ENCODE measurements around the gene MAP3K19.
A peak's percentile ranks its signal among the peaks of the same experiment; 100 is the strongest.
"Not testable (repeated sequence)": the region's sequence is repeated elsewhere in the genome, so short reads cannot be mapped to it uniquely, and the experiment has no call there.

The MAP3K19 gene

DNA sequence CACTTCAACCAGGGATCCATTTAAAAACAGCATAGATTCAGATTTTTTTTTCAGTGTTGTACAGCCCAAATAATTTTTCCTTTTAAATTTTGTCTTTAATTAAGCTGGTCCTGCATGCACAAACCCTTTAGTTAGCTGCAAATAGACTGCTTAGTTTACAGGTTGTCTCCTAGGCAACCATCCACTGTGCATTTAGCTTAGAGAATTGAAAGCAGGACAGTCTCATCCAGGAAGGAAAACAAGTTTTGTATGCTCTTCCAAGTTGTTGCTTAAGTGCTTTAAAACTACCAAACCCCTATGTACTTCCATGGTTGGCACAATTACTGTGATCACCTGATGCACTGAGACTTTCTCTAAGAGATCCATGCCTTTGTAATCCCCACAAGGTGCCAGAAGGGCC is at the start of gene MAP3K19:
TSS of gene MAP3K19 (minus strand) at position 148 of the 400 bp plus-strand sequence. CDS start 22,800 bp downstream, outside the sequence.
- peak; percentile 30 for DNase-seq (ENCODE audit: low spot score)

GRCh38 chr2:135096665-135097446 is 49.6 kb upstream of the MAP3K19 start:
- DNase-seq (ENCODE audit: low spot score), result no peak

DNA sequence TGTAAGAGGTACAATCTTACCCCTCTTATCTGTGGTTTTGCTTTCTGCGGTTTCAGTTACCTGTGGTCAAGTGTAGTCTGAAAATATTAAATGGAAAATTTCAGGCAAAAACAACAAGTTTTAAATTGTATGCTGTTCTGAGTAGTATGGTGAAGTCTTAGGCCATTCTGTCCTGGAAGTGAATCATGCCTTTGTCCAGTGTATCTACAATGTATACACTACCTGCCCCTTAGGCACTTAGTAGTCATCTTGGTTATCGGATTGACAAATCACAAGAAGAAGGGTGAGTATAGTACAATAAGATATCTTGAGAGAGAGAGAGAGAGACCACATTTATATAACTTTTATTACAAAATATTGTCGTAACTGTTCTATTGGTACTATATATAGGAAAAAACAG is 48.3 kb upstream of the MAP3K19 start:
- DNase-seq (ENCODE audit: low spot score), result no peak

DNA sequence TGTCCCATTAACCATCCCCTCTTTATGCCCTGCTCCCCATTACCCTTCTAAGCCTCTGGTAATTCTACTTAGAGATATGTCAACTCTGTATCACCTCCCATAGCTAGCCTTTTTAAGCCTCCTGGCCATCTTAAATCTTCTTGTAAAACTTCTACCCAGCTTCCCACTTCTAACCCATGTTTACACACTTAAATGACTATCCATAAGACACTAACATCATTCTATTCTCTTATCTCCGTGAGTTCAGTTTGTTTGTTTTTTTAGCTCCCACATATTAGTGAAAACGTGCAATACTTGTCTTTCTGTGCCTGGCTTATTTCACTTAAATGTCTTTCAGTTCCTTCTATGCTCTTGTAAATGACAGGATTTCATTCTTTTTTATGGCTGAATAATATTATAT is 47.3 kb upstream of the MAP3K19 start:
- DNase-seq (ENCODE audit: low spot score), result no peak

DNA sequence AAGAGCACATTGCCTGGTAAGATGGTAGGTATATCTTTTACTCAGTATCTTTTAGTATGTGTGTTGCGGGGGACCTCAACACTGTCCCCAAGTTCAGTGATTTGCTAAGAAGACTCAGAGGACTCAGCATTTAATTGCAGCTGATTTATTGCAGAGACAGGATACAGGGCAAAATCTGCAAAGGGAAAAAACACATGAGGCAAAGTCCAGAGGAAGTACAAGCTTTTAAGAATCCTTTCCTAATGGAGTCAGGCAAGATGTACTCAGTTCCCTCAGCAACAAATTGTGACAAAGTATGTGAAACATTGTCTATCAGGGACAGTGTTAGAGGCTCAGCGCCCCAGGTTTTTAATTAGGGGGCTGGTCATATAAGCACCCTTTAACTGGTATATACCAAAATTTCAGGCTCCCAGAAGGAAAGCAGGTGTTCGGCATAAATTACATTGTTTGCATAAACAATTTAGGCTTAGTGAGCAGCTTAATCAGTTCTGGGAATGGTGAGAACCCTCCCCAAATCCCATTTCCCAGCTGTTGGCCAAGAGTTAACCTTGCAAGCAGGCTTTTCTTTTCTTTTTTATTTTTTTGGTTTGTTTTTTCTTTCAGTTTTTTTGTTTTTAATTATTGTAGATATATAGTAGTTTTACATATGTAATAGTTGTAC is 46.6 kb upstream of the MAP3K19 start:
- DNase-seq (ENCODE audit: low spot score), result no peak

DNA sequence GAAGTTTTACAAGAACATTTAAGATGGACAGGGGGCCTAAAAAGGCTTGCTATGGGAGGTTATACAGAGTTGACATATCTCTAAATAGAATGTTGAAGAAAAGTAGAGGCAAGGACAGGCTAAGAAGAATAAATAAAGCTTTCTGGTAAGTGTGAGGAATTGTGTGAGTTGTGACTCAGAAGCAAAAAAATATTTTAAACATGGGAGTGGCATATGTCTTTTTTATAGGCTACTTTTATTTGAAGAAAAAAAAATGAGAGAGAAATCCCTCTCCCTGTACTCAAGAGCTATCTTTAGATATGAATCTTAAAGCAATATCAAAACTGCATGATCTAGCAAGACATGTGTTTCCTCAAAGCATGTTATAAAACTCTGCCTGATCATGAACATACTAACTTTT is 45.9 kb upstream of the MAP3K19 start:
- DNase-seq (ENCODE audit: low spot score), result no peak

DNA sequence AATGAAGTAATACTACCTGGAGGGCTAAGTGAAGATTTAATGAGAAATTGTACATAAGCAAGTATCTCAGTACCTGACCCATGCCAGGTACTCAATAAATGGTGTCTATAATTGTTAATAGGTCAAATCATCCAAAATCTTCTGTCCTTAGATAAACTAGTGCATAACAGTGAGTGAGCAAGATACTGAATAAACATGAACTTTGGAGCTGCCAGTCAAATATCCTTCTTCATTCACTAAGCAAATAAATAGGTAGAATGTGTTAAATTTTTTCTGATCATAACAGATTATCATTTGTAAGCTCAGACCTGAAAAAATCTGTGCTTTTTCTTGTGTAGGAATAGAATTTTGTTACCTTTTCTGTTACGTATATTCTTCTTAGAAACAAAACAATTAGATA is 44.4 kb upstream of the MAP3K19 start:
- DNase-seq (ENCODE audit: low spot score), result no peak

- not testable (repeated sequence) for DNase-seq (ENCODE audit: low spot score)
Measured at GRCh38 chr2:135089597-135089996, 42.4 kb upstream of the MAP3K19 start.

DNA sequence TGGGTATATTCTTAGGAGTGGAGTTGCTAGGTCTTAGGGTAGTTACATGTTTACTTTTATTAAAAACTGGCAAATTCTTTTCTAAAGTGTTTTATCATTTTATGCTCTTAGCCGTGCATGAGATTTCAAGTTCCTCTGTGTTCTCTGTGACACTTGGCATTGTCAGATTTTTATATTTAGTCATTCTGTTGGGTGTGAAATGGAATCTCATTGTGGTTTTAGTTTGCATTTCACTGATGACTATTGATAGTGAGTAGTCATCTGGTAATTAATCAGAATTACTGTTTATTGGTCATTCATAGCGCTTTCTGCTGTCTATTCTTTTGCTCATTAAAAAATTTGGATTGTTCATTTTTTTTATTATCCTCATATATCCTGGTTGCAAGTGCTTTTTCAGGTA is 39.0 kb upstream of the MAP3K19 start:
- no peak for DNase-seq (ENCODE audit: low spot score)

GRCh38 chr2:135078417-135078816 is 31.2 kb upstream of the MAP3K19 start:
- DNase-seq (ENCODE audit: low spot score), result no peak

DNA sequence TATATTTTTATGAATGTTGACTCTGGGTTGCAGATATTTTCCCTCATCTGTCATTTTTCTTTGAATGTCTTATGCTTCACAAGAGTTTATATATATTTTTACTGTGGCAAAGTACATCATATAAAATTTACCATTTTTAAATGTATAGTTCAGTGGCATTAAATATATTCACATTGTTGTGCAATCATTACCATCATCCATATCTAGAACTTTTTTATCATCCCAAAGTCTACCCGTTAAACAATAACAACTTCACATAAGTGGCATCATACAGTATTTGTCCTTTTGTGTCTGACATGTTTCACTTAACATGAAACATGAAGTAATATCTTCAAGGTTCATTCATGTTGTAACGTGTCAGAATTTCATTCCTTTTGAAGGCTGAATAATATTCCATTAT is 29.3 kb upstream of the MAP3K19 start:
- DNase-seq (ENCODE audit: low spot score), result no peak

DNA sequence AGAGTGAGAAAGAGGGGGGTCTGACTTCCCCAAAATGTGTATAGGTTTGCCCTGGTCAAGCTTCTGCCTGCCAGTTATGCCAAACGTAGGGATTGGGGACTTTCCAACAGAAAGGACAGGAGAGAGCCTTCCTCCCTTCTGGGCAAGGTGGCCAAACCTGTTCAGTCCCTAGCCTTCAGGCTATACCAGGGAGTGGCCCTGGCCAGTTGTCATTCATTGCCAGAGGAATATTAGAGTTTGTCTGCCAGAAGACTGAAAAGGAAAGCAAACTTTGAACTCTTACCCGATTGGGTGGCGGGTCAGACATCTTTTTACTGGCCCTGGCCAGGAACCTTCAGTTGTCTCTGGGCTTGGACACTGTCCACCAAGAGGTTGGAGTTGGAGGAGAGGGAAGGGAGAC is 27.0 kb upstream of the MAP3K19 start:
- DNase-seq (ENCODE audit: low spot score), result no peak

GRCh38 chr2:135072125-135072997 is 25.1 kb upstream of the MAP3K19 start:
- no peak for DNase-seq (ENCODE audit: low spot score)

DNA sequence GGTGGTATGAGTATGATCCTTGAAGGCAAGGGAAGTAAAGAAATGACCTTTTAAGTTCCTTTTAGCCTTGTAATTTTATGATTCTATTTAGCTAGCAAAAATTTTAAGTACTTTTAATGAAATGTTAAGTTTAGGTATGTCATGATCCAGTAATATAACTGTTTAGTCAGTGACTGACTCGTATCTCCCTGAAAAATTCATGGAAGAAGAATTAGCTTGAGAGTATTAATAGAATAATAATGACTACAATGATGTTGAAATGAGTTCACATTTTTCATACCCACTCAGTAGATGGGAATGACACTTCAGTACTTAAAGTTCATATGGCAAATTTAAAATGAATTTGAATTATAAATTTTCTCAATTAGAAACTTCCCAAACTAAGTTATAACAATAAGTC is 19.5 kb upstream of the MAP3K19 start:
- no peak for DNase-seq (ENCODE audit: low spot score)

DNA sequence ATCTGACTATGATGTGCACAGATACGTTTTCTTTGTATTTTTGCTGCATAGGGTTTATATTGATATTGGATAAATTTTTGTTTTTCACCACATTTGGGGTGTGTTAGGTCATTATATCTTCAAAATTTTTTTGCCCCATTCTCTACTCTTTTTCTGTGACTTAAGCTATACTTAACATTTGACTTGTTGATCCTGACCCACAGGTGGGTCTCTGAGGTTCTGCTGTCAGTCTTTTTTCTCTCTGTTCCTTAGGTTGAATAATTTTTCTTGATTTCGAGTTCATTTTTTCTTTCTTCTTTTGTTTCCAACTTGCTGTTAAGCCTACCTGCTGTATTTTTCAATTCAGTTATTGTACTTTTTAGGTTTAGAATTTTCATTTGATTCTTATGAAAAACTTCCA is 16.9 kb upstream of the MAP3K19 start:
- DNase-seq (ENCODE audit: low spot score), result no peak

GRCh38 chr2:135063210-135063609 is 16.0 kb upstream of the MAP3K19 start:
- DNase-seq (ENCODE audit: low spot score), result no peak

GRCh38 chr2:135059577-135059976 is 12.3 kb upstream of the MAP3K19 start:
- no peak for DNase-seq (ENCODE audit: low spot score)

DNA sequence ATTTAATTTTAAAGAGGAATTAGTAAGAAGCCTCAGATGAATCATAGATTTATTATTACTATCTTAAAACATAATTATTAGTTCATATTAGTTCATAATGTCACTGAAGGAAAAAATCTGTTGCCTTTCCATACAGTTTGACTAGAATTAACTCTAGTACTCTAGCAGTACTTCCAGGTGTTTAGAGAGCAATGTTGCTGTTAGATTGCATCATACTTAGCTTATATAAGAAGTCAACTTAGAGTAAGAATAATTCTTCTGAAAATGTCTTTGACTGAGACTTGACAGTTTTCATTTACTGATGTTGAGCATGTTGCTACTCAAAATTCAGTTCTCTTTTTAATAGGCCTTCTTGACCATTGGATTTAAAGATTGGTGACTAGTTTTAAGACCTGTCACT is 9.5 kb upstream of the MAP3K19 start:
- DNase-seq (ENCODE audit: low spot score), result no peak

DNA sequence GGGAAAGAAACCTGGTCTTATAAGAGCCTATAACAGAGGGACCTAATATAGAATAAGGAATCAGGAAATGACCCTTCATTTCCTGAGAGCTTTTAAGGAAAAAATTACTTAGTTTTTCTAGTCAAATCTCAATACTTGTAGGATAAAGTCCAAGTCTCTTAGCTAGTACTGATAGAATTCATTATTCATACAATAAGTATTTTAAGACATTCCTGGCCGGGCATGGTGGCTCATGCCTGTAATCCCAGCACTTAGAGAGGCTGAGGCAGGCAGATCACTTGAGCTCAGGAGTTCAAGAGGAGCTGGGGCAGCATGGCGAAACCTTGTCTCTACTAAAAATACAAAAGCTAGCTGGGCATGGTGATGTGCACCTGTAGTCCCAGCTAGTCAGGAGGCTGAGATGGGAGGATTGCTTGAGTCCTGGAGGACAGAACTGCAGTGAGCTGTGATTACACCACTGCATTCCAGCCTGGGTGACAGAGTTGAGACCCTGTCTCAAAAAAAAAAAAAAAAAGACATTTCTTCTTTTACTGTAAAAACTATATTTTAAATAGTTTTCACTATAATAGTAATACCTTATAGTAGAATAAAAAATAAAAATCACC is 8.0 kb upstream of the MAP3K19 start:
- DNase-seq (ENCODE audit: low spot score), result no peak

DNA sequence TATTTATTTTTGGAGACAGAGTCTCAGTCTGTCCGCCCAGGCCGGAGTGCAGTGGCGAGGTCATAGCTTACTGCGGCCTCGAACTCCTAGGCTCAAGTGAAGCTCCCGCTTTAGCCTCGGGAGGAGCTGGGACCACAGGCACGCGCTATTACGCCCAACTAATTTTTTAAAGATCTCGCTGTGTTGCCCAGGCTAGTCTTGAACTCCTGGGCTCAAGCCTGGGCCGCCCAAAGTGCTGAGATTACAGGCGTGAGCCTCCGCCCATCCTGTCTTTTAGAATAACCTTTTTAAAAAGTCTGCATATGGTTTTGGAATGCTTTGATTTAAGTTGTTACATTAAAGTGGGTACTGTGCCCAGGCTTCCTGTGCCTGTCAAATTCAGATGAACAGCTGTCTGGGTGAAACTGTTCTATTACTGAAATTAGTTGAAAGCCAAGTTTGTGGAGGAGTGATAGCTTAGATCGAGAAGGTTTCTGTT is 5.8 kb upstream of the MAP3K19 start:
- DNase-seq (ENCODE audit: low spot score), result no peak

- peak; percentile 82 for DNase-seq (ENCODE audit: low spot score)
Measured at GRCh38 chr2:135052042-135052876, 5.0 kb upstream of the MAP3K19 start, which contains the start of gene RAB3GAP1. TSS of gene RAB3GAP1 (plus strand) at chr2:135052292. CDS start at chr2:135052308, 16 bp downstream.
